ENCODE data around the gene GPR132. TPM values are rescaled to one million over a fixed set of nuclear protein-coding genes. Genes with fewer than 3 reads are reported as not detected.

The GPR132 gene
- total and polyA plus RNA-seq, 9 of the 15 experiments (the other 6 are each of a cell fraction or from before 2014, with no cell fraction given) = 0.01 to 1.1 (median 0.25) TPM; not detected in 1

DNA sequence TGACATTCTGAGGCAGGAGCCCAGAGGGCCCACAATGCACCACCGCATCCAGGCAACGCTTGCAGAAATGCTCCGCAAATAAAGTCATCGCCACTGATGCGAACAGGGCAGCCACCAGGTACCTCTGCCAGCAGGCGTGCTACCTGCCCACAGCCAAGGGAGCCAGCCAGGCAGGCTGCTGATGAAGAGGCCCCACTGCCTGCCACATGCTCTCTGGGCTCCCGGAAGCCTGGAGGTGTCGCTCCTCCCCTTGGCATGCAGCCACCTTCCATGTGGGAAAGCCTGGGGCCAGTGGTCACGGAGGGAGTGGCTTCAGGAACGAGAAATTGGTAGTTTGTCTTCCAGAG lies 14.7 kb downstream of the GPR132 start (continued):
- peak in 1 of 2 experiments; percentile 25; a peak in 1 of 4 replicates for TF ChIP-seq RAD21 (CRISPR knock-in tag; conservative IDR thresholded peaks at IDR 0.05 in 1 of 2, IDR thresholded peaks at IDR 0.05 in 1 of 2)
- TF ChIP-seq MAX (CRISPR knock-in tag; IDR thresholded peaks at IDR 0.05) = 0 out of 2 replicates have a peak, but pooled peaks have one; percentile 43
- 0 out of 2 replicates have a peak, but pooled peaks have one; percentile 21 for TF ChIP-seq MYC (IDR thresholded peaks at IDR 0.05; ENCODE audit: low read depth, low read length)
- TF ChIP-seq MYC (CRISPR knock-in tag; IDR thresholded peaks at IDR 0.05; ENCODE audit: borderline replicate concordance, low read depth) = no peak
- no peak for TF ChIP-seq HDAC3 (IDR thresholded peaks at IDR 0.05; ENCODE audit: borderline replicate concordance, partially characterized antibody)
- TF ChIP-seq, protein P1, sequence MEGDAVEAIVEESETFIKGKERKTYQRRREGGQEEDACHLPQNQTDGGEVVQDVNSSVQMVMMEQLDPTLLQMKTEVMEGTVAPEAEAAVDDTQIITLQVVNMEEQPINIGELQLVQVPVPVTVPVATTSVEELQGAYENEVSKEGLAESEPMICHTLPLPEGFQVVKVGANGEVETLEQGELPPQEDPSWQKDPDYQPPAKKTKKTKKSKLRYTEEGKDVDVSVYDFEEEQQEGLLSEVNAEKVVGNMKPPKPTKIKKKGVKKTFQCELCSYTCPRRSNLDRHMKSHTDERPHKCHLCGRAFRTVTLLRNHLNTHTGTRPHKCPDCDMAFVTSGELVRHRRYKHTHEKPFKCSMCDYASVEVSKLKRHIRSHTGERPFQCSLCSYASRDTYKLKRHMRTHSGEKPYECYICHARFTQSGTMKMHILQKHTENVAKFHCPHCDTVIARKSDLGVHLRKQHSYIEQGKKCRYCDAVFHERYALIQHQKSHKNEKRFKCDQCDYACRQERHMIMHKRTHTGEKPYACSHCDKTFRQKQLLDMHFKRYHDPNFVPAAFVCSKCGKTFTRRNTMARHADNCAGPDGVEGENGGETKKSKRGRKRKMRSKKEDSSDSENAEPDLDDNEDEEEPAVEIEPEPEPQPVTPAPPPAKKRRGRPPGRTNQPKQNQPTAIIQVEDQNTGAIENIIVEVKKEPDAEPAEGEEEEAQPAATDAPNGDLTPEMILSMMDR (IDR thresholded peaks at IDR 0.05 in 2 of 3, conservative IDR thresholded peaks at IDR 0.05 in 1 of 3; ENCODE audit: insufficient read depth in 2 of 3, low read depth in 1 of 3, low read length in 3 of 3) = peak in 1 of 3 experiments; percentile 21; a peak in 2 of 6 replicates

All from K562 (cell line).